Neutrophil (primary cell): Measurements from ENCODE around the gene PFKL.
"Not testable (repeated sequence)": the region's sequence is repeated elsewhere in the genome, so short reads cannot be mapped to it uniquely, and the experiment has no call there.

Experiments used
- H3K27ac ChIP-seq: fragments of 200-600 bp; sonication (generic); 2 replicates; pipeline ENCODE4 v1.5.1; 2016; ENCODE audit warnings: mild to moderate bottlenecking, moderate library complexity
- H3K27me3 ChIP-seq: fragments of 200-600 bp; sonication (generic); 2 replicates; pipeline ENCODE4 v1.6.0; 2016; ENCODE audit warnings: mild to moderate bottlenecking
- H3K36me3 ChIP-seq: fragments of 200-600 bp; sonication (generic); 2 replicates; pipeline ENCODE4 v1.5.1; 2017
- H3K4me1 ChIP-seq, 2 experiments: fragments of 200-600 bp in 1 of 2; sonication (generic) in 1 of 2; 1 replicate in 1 of 2; 2 replicates in 1 of 2; pipeline versions ENCODE4 v1.5.1 to v1.6.1; 2013 to 2016; ENCODE audit warnings: low read depth in 1 of 2, low read length in 1 of 2, mild to moderate bottlenecking in 1 of 2, moderate library complexity in 1 of 2; ENCODE audit not compliant: control insufficient read depth in 1 of 2, insufficient read depth in 1 of 2
- H3K4me3 ChIP-seq, 2 experiments: fragments of 200-600 bp in 1 of 2; sonication (generic) in 1 of 2; 1 replicate in 1 of 2; 2 replicates in 1 of 2; pipeline ENCODE4 v1.5.1; 2013 to 2016; ENCODE audit warnings: low read depth in 1 of 2, low read length in 1 of 2, mild to moderate bottlenecking in 1 of 2, moderate library complexity in 1 of 2
- H3K9me3 ChIP-seq: fragments of 200-600 bp; sonication (generic); 2 replicates; pipeline ENCODE4 v1.5.1; 2016
- CTCF ChIP-seq: fragments of 200-600 bp; sonication (generic); IDR thresholded peaks from 2 replicates; pipeline ENCODE4 v1.5.1; 2016; ENCODE audit warnings: antibody characterized with exemption

Gene PFKL

GRCh38 chr21:44359396-44359795 is 59.5 kb downstream of the PFKL start:
- H3K36me3 ChIP-seq = peaks cover 21% of the 10 kb centered on the region
- TF ChIP-seq CTCF = no peak
- H3K4me1 ChIP-seq = peaks cover 73 to 82% of the 10 kb centered on the region in 2 experiments
- H3K9me3 ChIP-seq = no peaks in the 10 kb centered on the region
- peak overlapping the region; percentile 94 for H3K27ac ChIP-seq
- no peaks in the 10 kb centered on the region for H3K27me3 ChIP-seq
- peak overlapping the region in 1 of 2 experiments; percentile 55 for H3K4me3 ChIP-seq

- peak overlapping the region; percentile 53 to 55 for H3K4me3 ChIP-seq
- no peaks in the 10 kb centered on the region for H3K27me3 ChIP-seq
- H3K36me3 ChIP-seq = peaks cover 26% of the 10 kb centered on the region
- peaks cover 67 to 75% of the 10 kb centered on the region in 2 experiments for H3K4me1 ChIP-seq
- H3K9me3 ChIP-seq = no peaks in the 10 kb centered on the region
- TF ChIP-seq CTCF = no peak
- H3K27ac ChIP-seq = peak overlapping the region; percentile 94
Observed at GRCh38 chr21:44360159-44360558, 60.3 kb downstream of the PFKL start.

DNA sequence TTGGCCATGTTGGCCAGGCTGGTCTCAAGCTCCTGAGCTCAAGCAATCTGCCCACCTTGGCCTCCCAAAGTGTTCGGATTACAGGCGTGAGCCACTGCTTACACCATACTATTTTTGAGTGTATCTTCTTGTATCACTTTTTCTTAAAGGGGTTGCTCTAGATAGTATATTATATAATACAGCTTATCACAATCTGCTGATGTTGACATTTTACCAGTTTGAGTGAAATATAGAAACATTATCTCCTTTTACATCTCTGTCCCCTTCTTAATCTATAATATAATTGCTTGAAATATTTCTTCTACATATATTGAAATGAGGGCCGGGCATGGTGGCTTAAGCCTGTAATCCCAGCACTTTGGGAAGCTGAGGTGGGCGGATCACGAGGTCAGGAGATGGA is 62.0 kb downstream of the PFKL start:
- H3K9me3 ChIP-seq, H3K4me3 ChIP-seq, H3K27me3 ChIP-seq: not testable (repeated sequence)
- peaks cover 38% of the 10 kb centered on the region for H3K36me3 ChIP-seq
- H3K27ac ChIP-seq = peak overlapping the region; percentile 94
- H3K4me1 ChIP-seq = peaks cover 58 to 59% of the 10 kb centered on the region in 2 experiments

DNA sequence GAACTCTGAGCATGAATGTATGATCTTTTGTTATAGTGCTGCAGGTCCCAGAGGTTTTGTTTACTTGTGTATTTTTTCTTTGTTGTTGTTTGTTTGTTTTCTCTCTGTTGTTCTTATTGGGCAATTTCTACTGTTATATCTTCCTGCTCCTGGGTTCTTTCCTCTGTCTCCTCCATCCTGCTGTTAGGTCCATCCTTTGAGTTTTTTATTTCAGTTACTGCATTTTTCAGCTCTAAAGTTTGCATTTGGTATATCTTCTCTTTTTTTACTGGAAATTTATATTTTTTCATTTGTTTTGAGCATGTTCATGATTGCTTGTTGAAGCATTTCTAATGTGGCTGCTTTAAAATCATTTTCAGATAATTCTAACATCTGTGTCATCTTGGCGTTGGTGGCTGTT is 63.4 kb downstream of the PFKL start:
- H3K4me1 ChIP-seq = peaks cover 51 to 55% of the 10 kb centered on the region in 2 experiments
- H3K36me3 ChIP-seq = peaks cover 33% of the 10 kb centered on the region
- H3K27ac ChIP-seq = peak overlapping the region; percentile 94
- no peaks in the 10 kb centered on the region for H3K9me3 ChIP-seq
- H3K4me3 ChIP-seq = no peak overlapping the region
- H3K27me3 ChIP-seq = no peaks in the 10 kb centered on the region
- no peak for TF ChIP-seq CTCF

DNA sequence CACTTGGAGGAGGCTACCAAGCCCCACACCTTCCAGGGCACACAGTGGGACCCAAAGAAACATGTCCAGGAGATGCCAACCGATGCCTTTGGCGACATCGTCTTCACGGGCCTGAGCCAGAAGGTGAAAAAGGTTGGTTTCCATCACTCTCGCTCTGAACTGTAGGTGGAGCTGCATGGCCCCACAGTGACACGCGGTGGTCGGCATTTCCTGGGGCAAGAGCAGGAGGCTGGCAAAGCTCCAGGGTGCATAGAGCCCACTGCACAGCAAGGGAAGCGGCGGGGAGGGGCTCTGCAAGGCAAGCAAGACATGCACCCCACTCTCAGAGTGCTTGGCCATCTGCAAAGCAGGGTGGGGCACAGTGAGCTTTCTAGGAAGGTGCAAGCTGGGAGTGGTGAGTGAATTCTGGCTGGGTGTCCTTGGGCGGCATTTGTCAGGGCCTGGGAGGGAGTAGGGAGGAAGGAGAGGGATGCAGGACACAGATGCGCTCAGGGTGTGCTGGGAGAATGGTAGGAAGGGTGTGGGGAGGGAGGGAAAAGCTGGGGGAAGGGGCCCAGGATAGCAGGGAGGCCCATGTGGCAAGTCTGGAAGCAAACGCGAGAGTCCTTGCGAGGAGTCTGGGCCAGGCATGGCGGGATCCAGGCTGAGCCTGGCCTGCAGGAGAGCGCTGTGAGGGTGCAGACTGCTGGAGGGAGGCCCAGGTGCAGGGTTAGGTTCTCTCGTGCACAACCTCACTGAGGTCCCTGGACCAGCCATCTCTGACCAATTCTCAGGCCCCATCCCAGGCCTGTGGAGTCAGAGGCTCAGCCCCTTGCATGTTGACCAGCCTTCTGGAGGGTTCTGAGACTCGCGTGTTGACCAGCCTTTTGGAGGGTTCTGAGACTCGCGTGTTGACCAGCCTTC is 64.5 kb downstream of the PFKL start:
- Histone ChIP-seq H3K27me3 (no peaks in the 10 kb centered on the region), H3K4me1 (peaks cover 49 to 50% of the 10 kb centered on the region in 2 experiments), H3K36me3 (peaks cover 33% of the 10 kb centered on the region), H3K4me3 (no peak overlapping the region), H3K9me3 (no peaks in the 10 kb centered on the region), H3K27ac (peak overlapping the region; percentile 48)
- no peak for TF ChIP-seq CTCF

DNA sequence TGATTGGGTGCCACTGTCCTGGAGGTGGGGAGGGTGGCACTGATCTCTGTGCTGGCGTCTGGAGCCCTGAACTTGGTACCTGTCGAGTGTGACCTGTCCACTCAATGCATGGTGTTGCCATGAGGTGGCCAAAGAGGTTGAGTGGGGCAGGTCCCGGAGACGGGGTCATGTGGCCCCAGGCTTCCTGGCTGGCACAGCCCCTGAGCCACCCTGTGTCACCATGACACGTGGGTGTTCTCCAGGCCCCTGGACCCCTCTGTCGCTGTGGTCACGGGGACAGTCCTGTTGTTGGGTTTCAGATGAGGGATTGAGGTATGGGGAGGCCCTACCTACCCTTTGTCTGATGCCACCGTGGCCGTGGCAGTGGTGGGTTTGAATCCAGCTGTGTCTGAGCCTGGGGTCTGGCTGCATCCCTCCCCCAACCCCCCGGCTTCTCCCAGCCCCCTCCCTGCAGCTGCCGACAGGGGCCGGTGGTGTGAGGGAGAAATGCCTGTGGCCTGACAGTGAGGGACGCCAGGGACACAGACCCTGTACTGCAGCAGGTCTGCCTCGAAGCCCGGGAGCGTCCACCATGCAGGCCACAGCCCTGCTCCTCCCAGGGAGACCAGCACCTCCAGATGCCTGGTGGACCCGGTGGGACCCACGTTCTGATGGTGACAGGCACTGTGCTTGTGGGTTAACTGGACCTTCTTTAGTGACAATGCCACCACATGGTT is 65.6 kb downstream of the PFKL start:
- peaks cover 34% of the 10 kb centered on the region for H3K36me3 ChIP-seq
- H3K27me3 ChIP-seq = no peaks in the 10 kb centered on the region
- no peaks in the 10 kb centered on the region for H3K9me3 ChIP-seq
- H3K27ac ChIP-seq = no peak overlapping the region
- no peak for TF ChIP-seq CTCF
- H3K4me1 ChIP-seq = peaks cover 44 to 46% of the 10 kb centered on the region in 2 experiments
- no peak overlapping the region for H3K4me3 ChIP-seq
